ENCODE data around the gene SH3YL1. TPM values are rescaled to one million over a fixed set of nuclear protein-coding genes. Genes with fewer than 3 reads are reported as not detected.

SH3YL1 gene
- total and polyA plus RNA-seq, 2 experiments from 2014 or later: 35.6 to 45.8 TPM

GRCh38 chr2:213932-214693 is 49.7 kb downstream of the SH3YL1 start (continued):
- TF ChIP-seq EZH2 (IDR thresholded peaks at IDR 0.05; ENCODE audit: low read depth, unreplicated experiment) (no peak), CTCF (conservative IDR thresholded peaks at IDR 0.05; ENCODE audit: low read depth in 2 of 2) (no peak), REST (IDR thresholded peaks at IDR 0.05; ENCODE audit: unreplicated experiment) (no peak)

- Histone ChIP-seq H3K4me1 (ENCODE audit: insufficient read depth) (no peaks in the 10 kb centered on the region), H2AFZ (no peak overlapping the region), H3K4me2 (no peak overlapping the region), H3K36me3 (ENCODE audit: insufficient read depth) (no peaks in the 10 kb centered on the region), H3K9me2 (ENCODE audit: insufficient read depth) (0 out of 2 replicates have a peak, but pooled peaks cover 10% of the 10 kb centered on the region), H3K27ac (ENCODE audit: low read depth) (no peak overlapping the region), H4K20me1 (replicated peaks; ENCODE audit: insufficient read depth) (no peaks in the 10 kb centered on the region), H3K4me3 (no peak overlapping the region), H3K79me2 (replicated peaks; ENCODE audit: insufficient read depth) (no peaks in the 10 kb centered on the region), H3K27me3 (ENCODE audit: insufficient read depth) (no peaks in the 10 kb centered on the region), H3F3A (replicated peaks; ENCODE audit: low read depth) (no peaks in the 10 kb centered on the region)
- Mint-ChIP-seq H3K27me3 (ENCODE audit: insufficient read depth, low read depth, poor library complexity) (no peaks in the 10 kb centered on the region), H3K27ac (no peak overlapping the region), H3K36me3 (ENCODE audit: low read depth) (0 out of 3 replicates have a peak, but pooled peaks cover 4% of the 10 kb centered on the region), H3K4me3 (no peak overlapping the region), H3K9me3 (peaks cover 15% of the 10 kb centered on the region), H3K4me1 (no peaks in the 10 kb centered on the region)
- ATAC-seq (no peak), DNase-seq (ENCODE audit: low spot score) (no peak)
- TF ChIP-seq POLR2AphosphoS5 (IDR thresholded peaks at IDR 0.05; ENCODE audit: low read depth) (no peak), EZH2phosphoT487 (IDR thresholded peaks at IDR 0.05; ENCODE audit: unreplicated experiment) (no peak), ZNF462 (CRISPR knock-in tag; IDR thresholded peaks at IDR 0.05) (no peak), ZNF331 (CRISPR knock-in tag; IDR thresholded peaks at IDR 0.05; ENCODE audit: low read depth) (no peak), EZH2 (IDR thresholded peaks at IDR 0.05; ENCODE audit: low read depth, unreplicated experiment) (no peak), STAT1 (IDR thresholded peaks at IDR 0.05; ENCODE audit: unreplicated experiment) (no peak), CTCF (conservative IDR thresholded peaks at IDR 0.05; ENCODE audit: low read depth in 2 of 2) (no peak)
Measured at GRCh38 chr2:211486-212184, 52.2 kb downstream of the SH3YL1 start.
